GM23248 (cell line): ENCODE results near the gene FAM240A. TPM values are rescaled to one million over a fixed set of nuclear protein-coding genes. Genes with fewer than 3 reads are reported as not detected.

Experiments
- DNase-seq: peaks from one replicate; pipeline ENCODE4 v3.0.0-alpha.2; 2015
- H2AFZ ChIP-seq: fragments of 200-600 bp; sonication (generic); 2 replicates; pipeline ENCODE4 v1.6.1; 2016; ENCODE audit warnings: antibody characterized with exemption
- H3F3A ChIP-seq: fragments of 200-600 bp; sonication (generic); 2 replicates; pipeline ENCODE4 v1.6.1; 2016; ENCODE audit warnings: mild to moderate bottlenecking, antibody characterized with exemption, mixed run types; ENCODE audit not compliant: insufficient read depth
- H3K27ac ChIP-seq: fragments of 200-600 bp; sonication (generic); 2 replicates; pipeline ENCODE4 v1.5.1; 2016; ENCODE audit warnings: mild to moderate bottlenecking
- H3K27me3 ChIP-seq: fragments of 200-600 bp; sonication (generic); replicated peaks from 2 replicates; pipeline ENCODE4 v1.6.1; 2016; ENCODE audit warnings: mild to moderate bottlenecking; ENCODE audit not compliant: insufficient read depth
- H3K36me3 ChIP-seq: fragments of 200-600 bp; sonication (generic); 2 replicates; pipeline ENCODE4 v1.6.1; 2016; ENCODE audit warnings: low read depth, mild to moderate bottlenecking
- H3K4me1 ChIP-seq: fragments of 200-600 bp; sonication (generic); 2 replicates; pipeline ENCODE4 v1.6.1; 2016; ENCODE audit warnings: mild to moderate bottlenecking; ENCODE audit not compliant: insufficient read depth
- H3K4me2 ChIP-seq: fragments of 200-600 bp; sonication (generic); one replicate; pipeline ENCODE4 v1.6.1; 2016; ENCODE audit warnings: mild to moderate bottlenecking; ENCODE audit not compliant: unreplicated experiment
- H3K4me3 ChIP-seq: fragments of 200-600 bp; sonication (generic); 2 replicates; pipeline ENCODE4 v1.5.1; 2016; ENCODE audit warnings: mild to moderate bottlenecking
- H3K79me2 ChIP-seq: fragments of 200-600 bp; sonication (generic); 2 replicates; pipeline ENCODE4 v1.6.1; 2016; ENCODE audit warnings: mild to moderate bottlenecking; ENCODE audit not compliant: insufficient read depth
- H3K9ac ChIP-seq: fragments of 200-600 bp; sonication (generic); 2 replicates; pipeline ENCODE4 v1.6.1; 2016; ENCODE audit warnings: mild to moderate bottlenecking
- H3K9me2 ChIP-seq: fragments of 200-600 bp; sonication (generic); 2 replicates; pipeline ENCODE4 v1.6.1; 2016; ENCODE audit warnings: mixed run types, mild to moderate bottlenecking, moderate library complexity; ENCODE audit not compliant: insufficient read depth
- H3K9me3 ChIP-seq: fragments of 200-600 bp; sonication (generic); one replicate; pipeline ENCODE4 v1.6.1; 2017; ENCODE audit warnings: low read depth
- H4K20me1 ChIP-seq: fragments of 200-600 bp; sonication (generic); 2 replicates; pipeline ENCODE4 v1.6.0; 2016; ENCODE audit not compliant: insufficient read depth
- EZH2 ChIP-seq: fragments of 200-600 bp; sonication (generic); IDR thresholded peaks from 2 replicates; pipeline ENCODE4 v1.6.1; 2018; ENCODE audit warnings: antibody characterized with exemption, mild to moderate bottlenecking; ENCODE audit not compliant: insufficient read depth, poor library complexity, severe bottlenecking
- EZH2phosphoT487 ChIP-seq: fragments of 200-600 bp; sonication (generic); IDR thresholded peaks from 2 replicates; pipeline ENCODE4 v1.6.1; 2018; ENCODE audit warnings: antibody characterized with exemption, moderate library complexity, mild to moderate bottlenecking, low read depth; ENCODE audit not compliant: insufficient read depth
- WGBS, 2 experiments: methylation state at CpG; one replicate each; pipeline ENCODE4 v1.1.6; 2015 to 2017; ENCODE audit warnings: low lambda C conversion rate in 2 of 2, low coverage in 1 of 2; ENCODE audit errors: missing lambda C conversion rate in 2 of 2; 5-methylcytosine and 5-hydroxymethylcytosine counted together
- in situ Hi-C: fragments of 300-500 bp; cut with MboI; formaldehyde crosslinking; loops from 2 replicates; pipeline ENCODE4 v1.15.0; 2020
- polyA plus RNA-seq: library from polyadenylated mRNA; unstranded; fragments of >200 nt; fragmentation: Nextera tagmentation; extraction: Ambion mirVana; gene quantifications from 2 replicates; pipeline ENCODE4 v1.2.1, GENCODE V29; 2016
- total RNA-seq: library from RNA; depleted of rRNA; stranded (reverse); fragments of >200 nt; shearing (Covaris generic); gene quantifications from 2 replicates; pipeline ENCODE4 v1.2.3, GENCODE V29; 2014; rRNA removed

Gene FAM240A
- total RNA-seq (not detected in 2 replicates), polyA plus RNA-seq (not detected in 2 replicates)

DNA sequence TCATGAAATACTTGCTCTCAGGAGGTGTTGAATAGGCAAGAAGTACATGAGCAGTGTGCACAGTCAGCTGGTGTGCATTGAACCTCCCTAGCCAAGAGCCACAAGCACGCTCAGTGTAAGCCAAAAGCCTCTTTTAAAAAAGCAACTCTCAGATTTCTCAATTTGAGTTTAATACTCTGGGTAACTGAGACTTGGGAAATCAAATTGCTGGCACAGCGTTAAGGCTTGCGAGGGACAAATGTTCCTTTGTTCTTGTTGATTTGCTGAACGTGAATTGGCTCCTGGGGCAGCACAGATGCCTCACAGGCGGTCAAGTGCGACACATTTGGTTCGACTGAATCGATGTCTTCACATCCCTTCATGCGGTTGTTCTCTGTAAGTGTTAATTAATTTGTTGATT lies at the start of gene FAM240A:
TSS of gene FAM240A (plus strand) at position 202 of the 400 bp plus-strand sequence. CDS start at position 361, 159 bp downstream.
- no peaks in the 10 kb centered on the region for H3K9me3 ChIP-seq
- TF ChIP-seq EZH2phosphoT487 (no peak), EZH2 (no peak)
- no peaks in the 10 kb centered on the region for H3F3A ChIP-seq
- no peak within 1 kb of the TSS for H3K4me2 ChIP-seq
- in situ Hi-C loops: no loop called here
- H3K27ac ChIP-seq: no peak within 1 kb of the TSS
- no peaks in the 10 kb centered on the region for H3K9me2 ChIP-seq
- H3K9ac ChIP-seq: no peak within 1 kb of the TSS
- DNase-seq: peak; percentile 62
- H3K27me3 ChIP-seq: no peaks in the 10 kb centered on the region
- no peak within 1 kb of the TSS for H3K4me3 ChIP-seq
- no peaks in the 10 kb centered on the region for H4K20me1 ChIP-seq
- no peaks in the 10 kb centered on the region for H3K79me2 ChIP-seq
- WGBS, 2 experiments: 5 to 10% methylated on average over 9 of the region's 9 CpGs
- no peaks in the 10 kb centered on the region for H3K36me3 ChIP-seq
- H2AFZ ChIP-seq: no peak within 1 kb of the TSS
- peaks cover 5% of the 10 kb centered on the region for H3K4me1 ChIP-seq

DNA sequence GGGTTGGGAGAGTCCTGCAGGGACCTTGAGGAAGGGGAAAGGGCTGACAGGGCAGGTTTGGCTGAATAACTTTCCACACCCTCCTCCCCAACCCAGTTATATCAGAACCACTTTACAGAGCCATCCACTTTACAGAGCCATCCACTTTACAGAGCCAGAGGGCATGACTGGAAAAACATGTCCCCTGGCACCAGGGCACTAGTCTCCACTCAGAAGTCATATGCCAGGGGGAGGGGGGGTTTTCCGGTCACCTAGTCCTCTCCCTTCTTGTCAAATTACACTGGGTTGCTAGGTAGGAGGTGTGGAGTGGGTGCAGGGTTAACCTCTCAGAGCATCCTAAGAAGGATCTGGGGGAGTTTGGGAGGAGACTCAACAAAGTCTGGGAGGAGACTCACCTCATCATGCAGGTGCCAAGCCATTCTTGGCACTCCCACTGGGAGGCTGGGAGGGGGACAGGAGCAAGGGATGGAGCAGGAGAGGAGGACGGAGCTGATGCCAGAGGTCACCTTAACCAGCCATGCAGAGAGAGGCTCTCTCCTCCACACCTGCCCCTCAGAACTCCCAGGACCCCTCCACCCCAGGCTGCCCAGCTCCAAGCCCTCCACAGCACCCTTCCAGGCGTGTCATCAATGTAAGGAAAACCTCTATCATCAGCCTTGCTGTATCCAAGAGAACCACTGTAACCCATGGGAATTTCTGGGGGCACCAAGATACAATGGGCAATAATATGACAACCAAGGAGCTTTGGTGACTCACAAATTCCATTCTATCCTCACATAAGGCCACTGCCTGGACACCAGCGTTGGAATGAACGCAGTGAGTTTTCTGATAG lies 47.9 kb upstream of the FAM240A start:
- Histone ChIP-seq H4K20me1 (no peaks in the 10 kb centered on the region), H3K4me3 (peak overlapping the region; percentile 78), H3K27ac (peak overlapping the region; percentile 48), H3K9me3 (no peaks in the 10 kb centered on the region), H3K36me3 (no peaks in the 10 kb centered on the region; the same call in 1 of the 2 replicates), H3K4me2 (peak overlapping the region; percentile 89), H3K9ac (peak overlapping the region; percentile 79), H2AFZ (no peak overlapping the region; the same call in 1 of the 2 replicates), H3F3A (peaks cover 29% of the 10 kb centered on the region), H3K9me2 (no peaks in the 10 kb centered on the region), H3K79me2 (peaks cover 13% of the 10 kb centered on the region), H3K27me3 (no peaks in the 10 kb centered on the region), H3K4me1 (peaks cover 24% of the 10 kb centered on the region)
- TF ChIP-seq EZH2: no peak
- no peak for TF ChIP-seq EZH2phosphoT487
- 59 to 63% methylated on average over 5 of the region's 5 CpGs for WGBS, 2 experiments
- DNase-seq: peak; percentile 85
- in situ Hi-C loops: no loop called here

- H3K27ac ChIP-seq: peak overlapping the region; percentile 48
- 13 to 22% methylated on average over 4 of the region's 4 CpGs for WGBS, 2 experiments
- H3K4me1 ChIP-seq: peaks cover 18% of the 10 kb centered on the region
- H3K9ac ChIP-seq: peak overlapping the region; percentile 79
- H3K27me3 ChIP-seq: no peaks in the 10 kb centered on the region
- peak overlapping the region; percentile 78 for H3K4me3 ChIP-seq
- H3K36me3 ChIP-seq: no peaks in the 10 kb centered on the region; the same call in 1 of the 2 replicates
- H4K20me1 ChIP-seq: no peaks in the 10 kb centered on the region
- peak overlapping the region; percentile 89 for H3K4me2 ChIP-seq
- H3K9me3 ChIP-seq: no peaks in the 10 kb centered on the region
- in situ Hi-C loops: no loop called here
- H3K79me2 ChIP-seq: peaks cover 13% of the 10 kb centered on the region
- H3K9me2 ChIP-seq: no peaks in the 10 kb centered on the region
- peak overlapping the region; percentile 85 for H2AFZ ChIP-seq
- TF ChIP-seq EZH2phosphoT487 (no peak), EZH2 (no peak)
- peak; percentile 46 for DNase-seq
- H3F3A ChIP-seq: peaks cover 23% of the 10 kb centered on the region
Observed at GRCh38 chr3:46565077-46565476, 47.2 kb upstream of the FAM240A start.

DNA sequence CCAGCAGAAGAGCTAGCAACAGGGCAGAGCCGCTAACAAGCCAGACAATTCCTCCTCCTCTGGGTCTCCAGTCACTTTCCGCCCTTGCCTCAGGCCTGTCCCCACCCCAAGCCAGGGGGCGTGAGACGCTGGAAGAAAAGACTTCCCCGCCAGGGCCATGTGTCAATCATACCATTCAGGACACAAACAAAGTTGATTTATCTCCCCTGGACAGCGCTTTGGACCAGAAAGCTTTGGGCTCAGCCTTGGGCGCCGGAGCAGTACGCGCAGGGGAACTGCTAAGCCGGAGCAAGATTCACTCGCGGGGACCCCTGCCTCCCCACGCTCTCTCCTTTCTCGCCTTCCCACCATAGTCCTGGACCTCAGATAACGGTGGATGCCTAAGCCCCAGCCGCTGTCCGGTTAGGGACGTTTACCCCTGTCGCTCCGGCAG lies 46.7 kb upstream of the FAM240A start:
- H3K9me2 ChIP-seq: no peaks in the 10 kb centered on the region
- H3K9ac ChIP-seq: peak overlapping the region; percentile 79
- peaks cover 13% of the 10 kb centered on the region; the same call in 1 of the 2 replicates for H3K79me2 ChIP-seq
- no peaks in the 10 kb centered on the region; the same call in 1 of the 2 replicates for H3K36me3 ChIP-seq
- peak overlapping the region; percentile 85 for H2AFZ ChIP-seq
- no peaks in the 10 kb centered on the region for H4K20me1 ChIP-seq
- 2% methylated on average over 16 to 21 of the region's 21 CpGs for WGBS, 2 experiments
- H3K4me1 ChIP-seq: peaks cover 18% of the 10 kb centered on the region
- DNase-seq: peak; percentile 56
- no peaks in the 10 kb centered on the region for H3K27me3 ChIP-seq
- peaks cover 18% of the 10 kb centered on the region for H3F3A ChIP-seq
- H3K4me3 ChIP-seq: peak overlapping the region; percentile 78
- in situ Hi-C loops: no loop called here
- no peaks in the 10 kb centered on the region for H3K9me3 ChIP-seq
- peak overlapping the region; percentile 48 for H3K27ac ChIP-seq
- H3K4me2 ChIP-seq: peak overlapping the region; percentile 89
- TF ChIP-seq EZH2phosphoT487 (no peak), EZH2 (no peak)
